GM21786 (cell line): ENCODE measurements around the gene CGB7.

Experiments
- ATAC-seq: cut with Tn5 transposase; IDR thresholded peaks from one replicate; pipeline ENCODE4 v1.9.1; 2021; ENCODE audit not compliant: unreplicated experiment

The CGB7 gene

GRCh38 chr19:49017041-49017665 is 40.4 kb downstream of the CGB7 start, which contains the start of gene LHB:
LHB (minus strand) TSS chr19:49017091; CDS start chr19:49017081, 10 bp downstream.
- no peak for ATAC-seq

GRCh38 chr19:49016067-49016839 is 41.3 kb downstream of the CGB7 start:
- ATAC-seq = no peak

GRCh38 chr19:49014870-49015255 is 42.7 kb downstream of the CGB7 start:
- no peak for ATAC-seq

GRCh38 chr19:49014123-49014869 is 43.3 kb downstream of the CGB7 start:
- no peak for ATAC-seq

- ATAC-seq = no peak
Measured at GRCh38 chr19:49011194-49011593, 46.4 kb downstream of the CGB7 start.

GRCh38 chr19:49010453-49010852 is 47.1 kb downstream of the CGB7 start:
- ATAC-seq = no peak

- no peak for ATAC-seq
Measured at GRCh38 chr19:49009828-49010227, 47.7 kb downstream of the CGB7 start.

GRCh38 chr19:49006905-49007304 is 50.6 kb downstream of the CGB7 start:
- no peak for ATAC-seq

GRCh38 chr19:49004964-49005614 is 52.5 kb downstream of the CGB7 start:
- no peak for ATAC-seq
